GM23248 (cell line): ENCODE measurements around the gene CSTA. TPM values are rescaled to one million over a fixed set of nuclear protein-coding genes. Genes with fewer than 3 reads are reported as not detected.

ENCODE experiments used
- DNase-seq: peaks from one replicate; pipeline ENCODE4 v3.0.0-alpha.2; 2015
- H2AFZ ChIP-seq: fragments of 200-600 bp; sonication (generic); 2 replicates; pipeline ENCODE4 v1.6.1; 2016; ENCODE audit warnings: antibody characterized with exemption
- H3F3A ChIP-seq: fragments of 200-600 bp; sonication (generic); 2 replicates; pipeline ENCODE4 v1.6.1; 2016; ENCODE audit warnings: mild to moderate bottlenecking, antibody characterized with exemption, mixed run types; ENCODE audit not compliant: insufficient read depth
- H3K27ac ChIP-seq: fragments of 200-600 bp; sonication (generic); 2 replicates; pipeline ENCODE4 v1.5.1; 2016; ENCODE audit warnings: mild to moderate bottlenecking
- H3K27me3 ChIP-seq: fragments of 200-600 bp; sonication (generic); replicated peaks from 2 replicates; pipeline ENCODE4 v1.6.1; 2016; ENCODE audit warnings: mild to moderate bottlenecking; ENCODE audit not compliant: insufficient read depth
- H3K36me3 ChIP-seq: fragments of 200-600 bp; sonication (generic); 2 replicates; pipeline ENCODE4 v1.6.1; 2016; ENCODE audit warnings: low read depth, mild to moderate bottlenecking
- H3K4me1 ChIP-seq: fragments of 200-600 bp; sonication (generic); 2 replicates; pipeline ENCODE4 v1.6.1; 2016; ENCODE audit warnings: mild to moderate bottlenecking; ENCODE audit not compliant: insufficient read depth
- H3K4me2 ChIP-seq: fragments of 200-600 bp; sonication (generic); one replicate; pipeline ENCODE4 v1.6.1; 2016; ENCODE audit warnings: mild to moderate bottlenecking; ENCODE audit not compliant: unreplicated experiment
- H3K4me3 ChIP-seq: fragments of 200-600 bp; sonication (generic); 2 replicates; pipeline ENCODE4 v1.5.1; 2016; ENCODE audit warnings: mild to moderate bottlenecking
- H3K79me2 ChIP-seq: fragments of 200-600 bp; sonication (generic); 2 replicates; pipeline ENCODE4 v1.6.1; 2016; ENCODE audit warnings: mild to moderate bottlenecking; ENCODE audit not compliant: insufficient read depth
- H3K9ac ChIP-seq: fragments of 200-600 bp; sonication (generic); 2 replicates; pipeline ENCODE4 v1.6.1; 2016; ENCODE audit warnings: mild to moderate bottlenecking
- H3K9me2 ChIP-seq: fragments of 200-600 bp; sonication (generic); 2 replicates; pipeline ENCODE4 v1.6.1; 2016; ENCODE audit warnings: mixed run types, mild to moderate bottlenecking, moderate library complexity; ENCODE audit not compliant: insufficient read depth
- H3K9me3 ChIP-seq: fragments of 200-600 bp; sonication (generic); one replicate; pipeline ENCODE4 v1.6.1; 2017; ENCODE audit warnings: low read depth
- H4K20me1 ChIP-seq: fragments of 200-600 bp; sonication (generic); 2 replicates; pipeline ENCODE4 v1.6.0; 2016; ENCODE audit not compliant: insufficient read depth
- EZH2 ChIP-seq: fragments of 200-600 bp; sonication (generic); IDR thresholded peaks from 2 replicates; pipeline ENCODE4 v1.6.1; 2018; ENCODE audit warnings: antibody characterized with exemption, mild to moderate bottlenecking; ENCODE audit not compliant: insufficient read depth, poor library complexity, severe bottlenecking
- EZH2phosphoT487 ChIP-seq: fragments of 200-600 bp; sonication (generic); IDR thresholded peaks from 2 replicates; pipeline ENCODE4 v1.6.1; 2018; ENCODE audit warnings: antibody characterized with exemption, moderate library complexity, mild to moderate bottlenecking, low read depth; ENCODE audit not compliant: insufficient read depth
- WGBS, 2 experiments: methylation state at CpG; one replicate each; pipeline ENCODE4 v1.1.6; 2015 to 2017; ENCODE audit warnings: low lambda C conversion rate in 2 of 2, low coverage in 1 of 2; ENCODE audit errors: missing lambda C conversion rate in 2 of 2; 5-methylcytosine and 5-hydroxymethylcytosine counted together
- in situ Hi-C: fragments of 300-500 bp; cut with MboI; formaldehyde crosslinking; loops from 2 replicates; pipeline ENCODE4 v1.15.0; 2020
- polyA plus RNA-seq: library from polyadenylated mRNA; unstranded; fragments of >200 nt; fragmentation: Nextera tagmentation; extraction: Ambion mirVana; gene quantifications from 2 replicates; pipeline ENCODE4 v1.2.1, GENCODE V29; 2016
- total RNA-seq: library from RNA; depleted of rRNA; stranded (reverse); fragments of >200 nt; shearing (Covaris generic); gene quantifications from 2 replicates; pipeline ENCODE4 v1.2.3, GENCODE V29; 2014

Gene CSTA
- total and polyA plus RNA-seq, 2 experiments from 2014 or later, result 1.8 to 5.3 TPM

- Histone ChIP-seq H3F3A (no peaks in the 10 kb centered on the region), H3K9me3 (no peaks in the 10 kb centered on the region), H3K9me2 (no peaks in the 10 kb centered on the region), H2AFZ (no peak overlapping the region), H3K4me1 (peaks cover 16% of the 10 kb centered on the region; the same call in 1 of the 2 replicates), H3K79me2 (no peaks in the 10 kb centered on the region), H3K4me3 (no peak overlapping the region), H3K27ac (no peak overlapping the region), H3K9ac (no peak overlapping the region), H3K27me3 (no peaks in the 10 kb centered on the region), H3K4me2 (no peak overlapping the region), H4K20me1 (no peaks in the 10 kb centered on the region), H3K36me3 (no peaks in the 10 kb centered on the region)
- 98 to 100% methylated on average over 4 of the region's 4 CpGs for WGBS, 2 experiments
- TF ChIP-seq EZH2phosphoT487 (no peak), EZH2 (no peak)
- in situ Hi-C loops, result no loop called here
- no peak for DNase-seq
Observed at GRCh38 chr3:122351612-122352011, 26.6 kb downstream of the CSTA start.

DNA sequence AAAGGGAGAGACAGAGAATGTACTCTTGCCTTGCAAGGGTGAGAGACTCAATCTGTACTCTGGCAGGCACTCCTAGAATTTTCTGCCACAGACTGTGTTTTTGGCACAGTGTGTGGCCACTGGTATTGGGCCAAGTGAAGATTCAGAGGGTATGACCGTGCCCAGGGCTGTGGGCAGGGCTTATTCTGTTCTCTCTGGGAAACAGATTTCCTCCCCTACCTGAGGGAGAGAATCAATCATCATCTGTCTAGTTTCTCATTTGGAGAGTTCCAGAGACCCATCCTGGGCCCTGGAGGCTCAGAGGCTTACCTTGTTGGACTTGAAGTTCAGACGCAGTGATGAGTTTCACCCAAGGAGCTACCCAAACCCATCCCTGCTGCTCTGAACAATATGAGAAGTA lies 28.2 kb downstream of the CSTA start:
- Histone ChIP-seq H3K27me3 (no peaks in the 10 kb centered on the region), H3K4me3 (no peak overlapping the region), H3K79me2 (no peaks in the 10 kb centered on the region), H3F3A (no peaks in the 10 kb centered on the region), H2AFZ (no peak overlapping the region), H4K20me1 (no peaks in the 10 kb centered on the region), H3K4me1 (peaks cover 20% of the 10 kb centered on the region), H3K27ac (no peak overlapping the region), H3K9me2 (no peaks in the 10 kb centered on the region), H3K9me3 (no peaks in the 10 kb centered on the region), H3K4me2 (no peak overlapping the region), H3K36me3 (no peaks in the 10 kb centered on the region), H3K9ac (no peak overlapping the region)
- peak; percentile 33 for DNase-seq
- in situ Hi-C loops, result no loop called here
- TF ChIP-seq EZH2 (no peak), EZH2phosphoT487 (no peak)
- 25 to 31% methylated on average over 2 of the region's 2 CpGs for WGBS, 2 experiments

DNA sequence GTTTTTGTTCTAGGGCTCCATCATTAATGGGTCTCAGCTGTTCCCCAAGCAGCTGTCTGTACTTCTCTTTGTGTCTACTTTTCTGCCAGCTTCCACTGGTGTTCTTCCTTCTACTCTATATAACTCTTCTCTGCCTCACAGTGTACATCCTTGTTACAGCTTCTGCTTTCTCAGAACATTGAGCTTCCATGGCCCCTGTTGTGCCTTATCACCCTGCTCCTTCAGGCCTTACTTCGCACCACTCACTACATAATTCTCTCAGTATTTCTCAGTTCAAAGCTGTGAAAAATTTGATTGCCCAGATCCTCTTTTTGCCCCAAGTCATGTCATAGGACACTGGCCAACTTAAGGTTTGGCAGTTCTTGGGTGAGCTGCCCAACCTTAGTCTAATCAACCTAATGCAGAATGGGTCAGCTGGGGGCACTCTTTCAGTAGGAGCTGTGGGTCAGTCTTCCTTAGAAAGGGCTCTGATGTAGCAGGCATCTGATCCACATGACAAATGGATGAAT lies 28.9 kb downstream of the CSTA start:
- DNase-seq, result no peak

DNA sequence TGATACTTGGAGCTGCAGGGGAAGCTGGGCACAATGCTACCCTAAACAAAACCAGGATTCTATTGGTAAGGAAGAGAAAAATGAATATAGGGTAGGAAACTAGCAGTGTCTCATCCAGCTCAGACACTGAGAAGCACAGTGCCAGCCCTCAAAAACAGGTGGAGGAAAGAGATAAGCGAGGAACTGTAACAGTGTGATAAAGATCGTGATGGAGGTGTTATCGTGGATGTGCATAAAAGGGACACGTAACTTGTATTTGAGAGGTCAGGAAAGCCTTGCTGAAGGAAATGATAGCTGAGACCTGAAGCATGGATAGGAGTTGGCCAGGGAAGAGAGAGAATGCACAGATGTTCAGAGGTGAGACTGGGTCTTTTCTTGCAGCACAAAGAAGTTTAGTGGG lies 30.6 kb downstream of the CSTA start:
- in situ Hi-C loops, result no loop called here
- Histone ChIP-seq H4K20me1 (no peaks in the 10 kb centered on the region), H3K9me2 (no peaks in the 10 kb centered on the region), H3K9me3 (no peaks in the 10 kb centered on the region), H3K27me3 (no peaks in the 10 kb centered on the region), H3K4me3 (no peak overlapping the region), H3F3A (no peaks in the 10 kb centered on the region), H3K9ac (no peak overlapping the region), H3K4me2 (no peak overlapping the region), H2AFZ (no peak overlapping the region), H3K36me3 (0 out of 2 replicates have a peak, but pooled peaks cover 5% of the 10 kb centered on the region), H3K27ac (no peak overlapping the region), H3K4me1 (peaks cover 17% of the 10 kb centered on the region), H3K79me2 (no peaks in the 10 kb centered on the region)
- TF ChIP-seq EZH2, result no peak
- TF ChIP-seq EZH2phosphoT487, result no peak
- DNase-seq, result no peak
- WGBS, 2 experiments, result 80 to 90% methylated on average over 4 of the region's 4 CpGs

More for the DNA sequence above, 28.9 kb downstream of the CSTA start:
- no peaks in the 10 kb centered on the region for H3K9me3 ChIP-seq
- H3K4me1 ChIP-seq, result peaks cover 20% of the 10 kb centered on the region
- no peak overlapping the region for H3K4me2 ChIP-seq
- H3K9me2 ChIP-seq, result no peaks in the 10 kb centered on the region
- no peak for TF ChIP-seq EZH2
- TF ChIP-seq EZH2phosphoT487, result no peak
- no peak overlapping the region for H3K4me3 ChIP-seq
- H3F3A ChIP-seq, result no peaks in the 10 kb centered on the region
- H3K36me3 ChIP-seq, result 0 out of 2 replicates have a peak, but pooled peaks cover 5% of the 10 kb centered on the region
- no peak overlapping the region for H3K9ac ChIP-seq
- H3K79me2 ChIP-seq, result no peaks in the 10 kb centered on the region
- no peak overlapping the region for H3K27ac ChIP-seq
- no peaks in the 10 kb centered on the region for H4K20me1 ChIP-seq
- H3K27me3 ChIP-seq, result no peaks in the 10 kb centered on the region
- WGBS, 2 experiments, result 95 to 97% methylated on average over 1 of the region's 1 CpG
- no peak overlapping the region for H2AFZ ChIP-seq
- in situ Hi-C loops, result no loop called here

DNA sequence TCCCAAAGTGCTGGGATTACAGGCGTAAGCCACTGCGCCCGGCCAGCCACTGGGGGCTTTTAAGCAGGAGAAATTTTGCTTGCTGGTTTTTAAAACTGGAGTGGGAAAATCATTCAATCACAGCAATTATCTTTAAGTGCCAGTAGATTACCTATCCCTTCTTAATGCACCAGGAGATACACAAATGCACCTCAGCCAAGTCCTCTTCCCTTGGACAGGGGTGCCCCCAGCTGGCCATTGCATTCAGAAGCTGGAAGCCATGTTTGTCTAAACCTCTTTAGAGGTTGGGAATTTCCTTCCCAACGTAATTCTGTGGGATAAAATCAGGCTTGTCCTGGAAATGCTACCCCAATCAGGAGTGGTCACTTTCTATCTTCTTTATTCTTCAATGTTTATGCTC lies 31.4 kb downstream of the CSTA start:
- Histone ChIP-seq H4K20me1 (no peaks in the 10 kb centered on the region), H3K4me3 (no peak overlapping the region), H3K9me3 (no peaks in the 10 kb centered on the region), H3F3A (no peaks in the 10 kb centered on the region), H3K27ac (no peak overlapping the region), H3K36me3 (0 out of 2 replicates have a peak, but pooled peaks cover 5% of the 10 kb centered on the region), H3K27me3 (no peaks in the 10 kb centered on the region), H2AFZ (no peak overlapping the region), H3K9ac (no peak overlapping the region), H3K79me2 (no peaks in the 10 kb centered on the region), H3K4me2 (no peak overlapping the region), H3K4me1 (peaks cover 10% of the 10 kb centered on the region), H3K9me2 (no peaks in the 10 kb centered on the region)
- peak; percentile 52 for DNase-seq
- in situ Hi-C loops, result no loop called here
- TF ChIP-seq EZH2 (no peak), EZH2phosphoT487 (no peak)
- WGBS, 2 experiments, result 86 to 93% methylated on average over 4 of the region's 4 CpGs
